HG03135 (cell line): Measurements from ENCODE around the gene PRR19.

Experiments used
- ATAC-seq: cut with Tn5 transposase; IDR thresholded peaks from one replicate; pipeline ENCODE4 v1.9.1; 2021; ENCODE audit warnings: mild to moderate bottlenecking, moderate library complexity; ENCODE audit not compliant: unreplicated experiment

The PRR19 gene

DNA sequence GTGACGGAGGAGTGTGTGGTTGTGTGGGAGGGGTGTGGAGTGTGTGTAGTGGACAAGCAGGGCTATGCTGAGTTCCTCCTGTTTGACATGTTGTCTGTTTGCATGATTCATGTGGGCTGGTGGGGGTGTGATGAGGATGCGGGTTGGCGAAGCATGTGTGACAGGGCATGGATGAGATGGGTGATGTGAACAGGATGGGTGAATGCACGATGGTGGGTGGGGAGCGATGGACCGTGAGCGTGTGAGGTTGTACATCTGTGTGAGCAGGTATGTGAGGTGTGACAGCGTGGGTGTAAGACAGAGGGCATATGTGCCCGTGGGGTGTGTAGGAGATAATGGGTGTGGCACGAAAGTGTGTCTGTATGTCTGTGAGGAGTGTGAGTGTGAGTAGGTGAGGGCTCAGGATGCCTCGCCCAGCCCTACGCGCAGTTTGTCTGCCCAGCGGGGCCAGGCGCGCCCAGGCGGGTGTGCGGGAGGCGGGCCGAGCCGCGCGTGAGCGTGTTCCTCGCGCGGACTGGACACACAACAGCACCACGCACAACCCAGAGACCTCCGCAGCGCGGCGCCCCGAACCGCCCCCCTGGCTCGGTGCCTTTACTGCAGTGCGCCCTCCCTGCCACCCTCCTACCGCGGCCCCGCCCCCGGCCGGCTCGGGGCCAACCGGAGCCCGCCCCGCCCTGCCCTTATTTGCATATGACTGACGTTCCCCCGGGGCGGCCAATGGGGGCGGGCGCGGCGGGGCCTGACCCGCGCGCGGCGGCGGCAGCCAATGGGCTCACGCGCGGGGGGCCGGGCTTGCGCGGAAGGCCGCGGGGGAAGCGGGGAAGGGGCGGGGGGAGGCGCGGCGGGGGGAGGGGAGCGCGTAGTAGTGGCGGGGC, 18.5 kb upstream of the PRR19 start:
- ATAC-seq = peak; percentile 43

DNA sequence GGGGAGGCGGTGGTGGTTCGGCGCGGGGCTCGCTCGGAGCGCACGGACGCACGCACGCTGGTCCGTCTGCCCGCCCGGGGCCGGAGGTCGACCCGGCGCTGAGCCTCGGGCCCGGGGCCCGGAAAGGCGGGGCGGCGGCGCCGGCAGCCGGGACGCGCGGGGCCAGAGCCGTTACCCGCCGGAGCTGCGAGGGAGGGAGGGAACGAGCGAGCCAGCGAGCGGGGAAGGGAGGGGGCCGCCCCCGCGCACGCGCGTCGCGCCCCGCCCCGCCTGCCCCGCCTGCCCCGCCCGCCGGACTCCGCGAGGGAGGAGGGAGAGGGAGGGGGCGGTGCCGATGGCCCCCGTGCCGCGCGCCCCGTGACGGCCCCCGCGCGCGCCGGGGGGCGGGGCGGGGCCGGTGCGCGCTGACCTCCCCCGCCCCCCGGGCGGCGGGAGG, 17.8 kb upstream of the PRR19 start:
- ATAC-seq = peak; percentile 24

DNA sequence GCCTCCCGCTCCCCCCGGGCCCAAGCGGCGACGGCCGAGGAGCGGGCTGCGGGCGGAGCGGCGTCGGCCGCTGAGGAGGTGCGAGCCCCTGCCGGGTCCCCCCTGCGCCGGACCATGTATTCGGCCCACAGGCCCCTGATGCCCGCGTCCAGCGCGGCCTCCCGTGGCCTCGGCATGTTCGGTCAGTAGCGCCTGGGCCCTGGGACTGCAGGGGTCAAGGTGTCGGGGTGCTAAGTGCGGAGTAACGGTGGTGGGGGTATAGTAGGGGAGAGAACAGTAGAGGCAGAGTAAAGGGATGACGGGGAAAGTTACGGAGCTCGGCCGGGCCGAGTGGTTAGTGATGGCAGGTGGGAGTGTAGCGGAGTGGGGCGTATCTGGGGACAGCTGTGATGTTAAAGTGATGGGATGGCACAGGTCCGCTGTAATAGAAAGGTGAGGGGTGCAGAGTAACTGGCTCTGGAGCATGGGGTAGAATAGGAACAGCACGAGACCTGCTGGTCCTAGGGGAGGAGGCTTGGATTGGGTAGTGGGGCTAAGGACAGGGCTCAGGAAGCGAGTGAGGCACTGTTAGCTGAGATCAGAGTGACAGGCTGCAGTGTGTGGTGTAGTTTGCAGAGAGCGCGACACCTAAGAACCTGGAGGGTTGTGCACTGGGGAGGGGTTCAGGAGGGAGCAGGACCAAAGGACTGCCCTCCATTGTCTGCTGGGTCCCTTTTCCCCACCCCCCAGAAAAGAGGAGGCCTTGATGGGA, 17.2 kb upstream of the PRR19 start:
- ATAC-seq = no peak

DNA sequence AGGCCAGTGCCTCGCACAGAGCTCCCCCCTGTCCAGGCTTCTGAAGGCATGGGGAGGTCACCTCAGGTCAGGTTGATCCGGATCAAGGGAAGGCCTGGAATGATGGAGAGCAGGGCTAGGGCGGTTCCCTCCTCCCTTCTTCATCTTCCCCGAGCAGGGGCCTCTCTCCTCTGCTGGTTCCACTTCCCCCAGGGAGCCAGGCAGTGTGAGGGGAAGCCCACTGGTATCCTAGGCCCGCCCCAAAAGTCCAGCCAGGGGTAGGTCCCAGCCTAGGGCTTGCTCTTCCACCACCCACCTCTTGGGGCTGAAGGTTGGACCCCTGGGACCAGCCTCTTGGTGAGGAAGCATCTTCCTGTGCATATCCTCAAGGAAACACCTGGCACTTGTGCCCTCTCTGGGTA, 16.4 kb upstream of the PRR19 start:
- ATAC-seq = no peak

DNA sequence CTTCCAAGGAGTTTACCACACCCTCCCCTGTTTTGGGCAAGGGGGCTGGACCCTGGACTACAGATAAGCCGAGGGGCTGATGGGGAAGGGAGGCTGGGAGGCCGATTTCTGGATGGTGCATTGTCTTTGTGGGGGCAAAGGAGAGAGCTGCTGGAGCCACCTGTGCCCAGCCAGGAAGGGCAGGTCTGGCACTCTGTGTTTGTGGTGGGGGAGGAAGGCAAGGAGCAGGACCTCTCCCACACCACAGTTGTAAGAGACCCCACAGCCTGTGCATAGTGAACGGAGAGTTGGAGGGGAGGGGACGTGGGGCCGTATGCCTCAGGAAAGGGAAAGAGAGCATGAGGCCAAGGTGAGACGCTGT, 16.0 kb upstream of the PRR19 start:
- no peak for ATAC-seq

DNA sequence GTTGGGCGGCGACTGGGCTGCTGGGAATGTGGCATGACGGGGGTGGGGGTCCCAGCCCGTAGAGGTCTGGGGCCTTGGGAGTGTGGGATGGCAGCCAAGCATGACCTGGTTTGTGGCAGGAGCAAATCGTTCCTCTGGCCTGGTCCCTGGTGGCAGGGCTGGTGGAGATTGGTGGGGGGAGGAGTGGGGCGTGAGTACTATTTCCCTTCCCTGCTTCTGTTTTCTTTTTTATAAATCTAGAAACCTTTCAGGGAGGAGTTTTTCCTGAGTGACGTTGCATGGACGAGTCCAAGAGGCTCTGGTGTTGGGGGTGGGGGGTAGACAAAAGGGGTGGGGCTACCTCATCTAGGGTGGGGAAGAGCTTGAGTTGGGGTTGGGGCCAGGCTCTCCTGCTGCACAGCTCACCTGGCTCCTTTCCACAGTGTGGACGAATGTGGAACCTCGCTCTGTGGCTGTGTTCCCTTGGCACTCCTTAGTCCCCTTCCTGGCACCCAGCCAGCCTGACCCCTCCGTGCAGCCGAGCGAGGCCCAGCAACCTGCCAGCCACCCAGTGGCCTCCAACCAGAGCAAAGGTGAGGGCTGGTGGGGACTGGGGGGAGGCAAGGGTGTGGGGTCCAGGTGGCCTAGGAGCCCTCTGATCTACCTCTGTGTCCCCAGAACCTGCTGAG, 15.4 kb upstream of the PRR19 start:
- ATAC-seq = no peak

DNA sequence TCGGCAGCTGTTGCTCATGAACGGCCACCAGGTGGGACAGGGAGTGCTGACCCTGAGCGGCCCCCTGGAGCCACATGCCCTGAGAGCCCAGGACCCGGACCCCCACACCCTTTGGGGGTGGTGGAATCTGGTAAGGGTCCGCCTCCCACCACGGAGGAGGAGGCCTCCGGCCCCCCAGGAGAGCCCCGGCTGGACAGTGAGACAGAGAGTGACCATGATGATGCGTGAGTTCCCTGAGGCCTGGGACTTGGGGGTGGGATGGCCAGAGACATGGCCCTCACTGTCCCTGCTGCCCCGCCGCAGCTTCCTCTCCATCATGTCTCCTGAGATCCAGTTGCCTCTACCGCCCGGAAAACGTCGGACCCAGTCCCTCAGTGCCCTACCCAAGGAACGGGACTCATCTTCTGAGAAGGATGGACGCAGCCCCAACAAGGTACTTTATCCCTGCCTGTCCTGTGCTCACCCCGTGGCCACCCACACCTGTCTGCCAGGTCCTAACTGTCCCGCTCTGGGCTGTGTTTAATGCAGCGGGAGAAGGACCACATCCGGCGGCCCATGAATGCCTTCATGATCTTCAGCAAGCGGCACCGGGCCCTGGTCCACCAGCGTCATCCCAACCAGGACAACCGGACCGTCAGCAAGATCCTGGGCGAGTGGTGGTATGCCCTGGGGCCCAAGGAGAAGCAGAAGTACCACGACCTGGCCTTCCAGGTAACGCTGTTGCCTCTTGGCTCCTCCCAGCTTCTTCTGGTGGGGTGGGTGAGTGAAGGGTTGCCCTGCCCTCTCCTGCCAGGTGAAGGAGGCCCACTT, 14.7 kb upstream of the PRR19 start:
- no peak for ATAC-seq

DNA sequence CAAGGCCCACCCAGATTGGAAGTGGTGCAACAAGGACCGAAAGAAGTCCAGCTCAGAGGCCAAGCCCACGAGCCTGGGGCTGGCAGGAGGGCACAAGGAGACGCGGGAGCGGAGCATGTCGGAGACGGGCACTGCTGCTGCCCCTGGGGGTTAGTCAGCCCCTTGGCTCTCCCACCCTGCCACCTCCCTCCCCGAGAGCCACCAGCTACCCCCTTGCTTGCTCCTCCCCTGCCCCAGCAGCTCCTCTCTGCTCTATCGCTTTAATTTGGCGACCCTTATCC, 14.2 kb upstream of the PRR19 start:
- ATAC-seq = no peak

DNA sequence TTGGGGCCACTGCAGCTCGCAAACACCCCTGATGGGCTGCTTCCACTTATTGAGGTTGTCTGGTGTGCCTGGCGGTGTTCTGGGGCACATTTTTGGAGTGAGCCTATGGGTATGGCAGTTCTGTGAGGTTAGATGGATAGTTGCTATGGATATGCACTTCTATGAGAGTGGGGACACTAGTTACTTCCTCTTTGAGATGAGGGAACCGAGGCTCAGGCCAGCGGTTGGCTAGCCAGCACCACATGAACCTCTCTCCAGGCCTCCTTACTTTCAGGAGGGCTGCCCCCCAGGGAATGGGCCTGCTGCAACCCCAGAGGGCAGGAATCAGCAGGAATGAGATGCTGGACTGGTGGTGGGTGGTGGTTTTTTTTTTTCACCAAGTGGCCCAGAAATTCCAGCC, 13.5 kb upstream of the PRR19 start:
- ATAC-seq = no peak

DNA sequence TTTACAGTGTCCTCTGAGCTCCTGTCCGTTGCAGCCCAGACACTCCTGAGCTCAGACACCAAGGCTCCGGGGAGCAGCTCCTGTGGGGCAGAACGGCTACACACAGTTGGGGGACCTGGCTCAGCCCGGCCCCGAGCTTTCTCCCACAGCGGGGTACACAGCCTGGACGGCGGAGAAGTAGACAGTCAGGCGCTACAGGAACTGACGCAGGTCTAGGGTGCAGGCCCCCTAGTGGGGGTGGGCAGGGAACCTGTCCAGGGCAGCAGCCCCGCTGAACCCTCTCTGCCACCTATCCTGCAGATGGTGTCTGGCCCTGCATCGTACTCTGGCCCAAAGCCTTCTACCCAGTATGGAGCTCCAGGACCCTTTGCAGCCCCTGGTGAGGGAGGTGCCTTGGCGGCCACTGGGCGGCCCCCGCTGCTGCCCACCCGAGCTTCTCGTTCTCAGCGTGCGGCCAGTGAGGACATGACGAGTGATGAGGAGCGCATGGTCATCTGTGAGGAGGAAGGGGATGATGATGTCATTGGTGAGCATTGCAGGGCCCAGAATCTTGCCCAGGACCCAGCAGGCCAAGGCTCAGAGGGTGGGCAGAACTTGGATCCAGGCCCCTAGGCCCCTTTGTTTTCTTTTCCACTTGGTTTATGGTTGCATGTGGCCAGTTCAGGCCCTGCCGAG, 12.9 kb upstream of the PRR19 start:
- ATAC-seq = no peak

DNA sequence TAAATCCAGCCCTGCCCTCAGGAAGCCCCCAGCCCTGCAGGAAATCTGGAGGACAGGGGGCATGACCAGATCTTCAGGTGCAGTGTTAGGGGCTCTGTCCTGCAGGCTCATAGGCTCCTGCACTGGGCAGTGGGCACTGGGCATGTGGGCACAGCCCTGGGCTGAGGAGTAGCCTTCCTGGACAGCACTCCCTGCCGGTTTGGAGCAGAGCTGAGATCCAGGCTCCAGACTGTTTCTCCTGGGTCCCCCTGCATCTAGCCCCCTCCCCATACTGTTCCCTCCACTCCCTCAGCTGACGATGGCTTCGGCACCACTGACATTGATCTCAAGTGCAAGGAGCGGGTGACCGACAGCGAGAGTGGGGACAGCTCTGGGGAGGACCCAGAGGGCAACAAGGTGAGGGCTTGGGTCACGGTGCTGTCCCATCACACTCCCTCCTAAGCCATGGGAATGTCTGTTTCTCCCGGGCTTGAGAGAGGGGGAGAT, 12.3 kb upstream of the PRR19 start:
- ATAC-seq = no peak

DNA sequence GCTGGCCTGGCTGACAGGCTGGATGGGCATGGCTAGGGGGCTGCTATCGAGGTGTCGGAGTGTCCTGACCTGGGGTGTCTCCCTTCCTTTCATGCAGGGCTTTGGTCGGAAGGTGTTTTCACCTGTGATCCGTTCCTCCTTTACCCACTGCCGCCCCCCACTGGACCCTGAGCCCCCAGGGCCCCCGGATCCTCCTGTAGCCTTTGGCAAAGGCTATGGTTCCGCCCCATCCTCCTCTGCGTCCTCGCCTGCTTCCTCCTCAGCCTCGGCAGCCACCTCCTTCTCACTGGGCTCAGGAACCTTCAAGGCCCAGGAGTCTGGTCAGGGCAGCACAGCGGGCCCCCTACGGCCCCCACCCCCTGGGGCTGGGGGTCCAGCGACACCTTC, 11.8 kb upstream of the PRR19 start:
- no peak for ATAC-seq

DNA sequence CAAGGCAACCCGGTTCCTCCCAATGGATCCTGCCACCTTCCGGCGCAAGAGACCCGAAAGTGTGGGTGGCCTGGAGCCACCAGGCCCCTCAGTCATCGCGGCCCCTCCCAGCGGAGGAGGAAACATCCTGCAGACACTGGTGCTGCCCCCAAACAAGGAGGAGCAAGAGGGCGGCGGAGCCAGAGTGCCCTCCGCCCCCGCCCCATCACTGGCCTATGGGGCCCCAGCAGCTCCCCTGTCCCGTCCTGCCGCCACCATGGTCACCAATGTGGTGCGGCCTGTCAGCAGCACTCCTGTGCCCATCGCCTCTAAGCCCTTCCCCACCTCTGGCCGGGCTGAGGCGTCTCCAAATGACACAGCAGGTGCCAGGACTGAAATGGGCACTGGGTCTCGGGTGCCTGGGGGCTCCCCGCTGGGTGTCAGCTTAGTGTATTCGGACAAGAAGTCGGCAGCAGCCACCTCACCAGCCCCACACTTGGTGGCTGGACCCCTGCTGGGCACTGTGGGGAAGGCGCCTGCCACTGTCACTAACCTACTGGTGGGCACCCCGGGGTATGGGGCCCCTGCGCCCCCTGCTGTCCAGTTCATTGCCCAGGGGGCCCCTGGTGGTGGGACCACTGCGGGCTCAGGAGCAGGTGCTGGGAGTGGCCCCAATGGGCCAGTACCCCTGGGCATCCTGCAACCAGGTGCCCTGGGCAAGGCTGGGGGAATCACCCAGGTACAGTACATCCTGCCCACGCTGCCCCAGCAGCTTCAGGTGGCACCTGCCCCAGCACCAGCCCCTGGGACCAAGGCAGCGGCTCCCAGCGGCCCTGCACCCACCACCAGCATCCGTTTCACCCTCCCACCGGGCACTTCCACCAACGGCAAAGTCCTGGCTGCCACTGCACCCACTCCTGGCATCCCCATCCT, 11.2 kb upstream of the PRR19 start:
- no peak for ATAC-seq

DNA sequence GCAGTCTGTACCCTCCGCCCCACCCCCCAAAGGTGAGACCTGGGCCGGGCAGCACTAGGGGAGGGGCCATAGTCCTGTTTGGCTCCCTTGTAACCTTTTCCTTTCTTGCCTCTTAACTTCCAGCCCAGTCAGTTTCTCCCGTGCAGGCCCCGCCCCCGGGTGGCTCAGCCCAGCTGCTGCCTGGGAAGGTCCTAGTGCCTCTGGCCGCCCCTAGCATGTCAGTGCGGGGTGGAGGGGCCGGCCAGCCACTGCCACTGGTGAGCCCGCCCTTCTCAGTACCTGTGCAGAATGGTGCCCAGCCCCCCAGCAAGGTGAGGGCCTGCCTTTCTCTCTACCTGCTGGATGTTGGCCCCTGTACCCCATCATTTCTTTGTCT, 10.5 kb upstream of the PRR19 start:
- ATAC-seq = no peak

DNA sequence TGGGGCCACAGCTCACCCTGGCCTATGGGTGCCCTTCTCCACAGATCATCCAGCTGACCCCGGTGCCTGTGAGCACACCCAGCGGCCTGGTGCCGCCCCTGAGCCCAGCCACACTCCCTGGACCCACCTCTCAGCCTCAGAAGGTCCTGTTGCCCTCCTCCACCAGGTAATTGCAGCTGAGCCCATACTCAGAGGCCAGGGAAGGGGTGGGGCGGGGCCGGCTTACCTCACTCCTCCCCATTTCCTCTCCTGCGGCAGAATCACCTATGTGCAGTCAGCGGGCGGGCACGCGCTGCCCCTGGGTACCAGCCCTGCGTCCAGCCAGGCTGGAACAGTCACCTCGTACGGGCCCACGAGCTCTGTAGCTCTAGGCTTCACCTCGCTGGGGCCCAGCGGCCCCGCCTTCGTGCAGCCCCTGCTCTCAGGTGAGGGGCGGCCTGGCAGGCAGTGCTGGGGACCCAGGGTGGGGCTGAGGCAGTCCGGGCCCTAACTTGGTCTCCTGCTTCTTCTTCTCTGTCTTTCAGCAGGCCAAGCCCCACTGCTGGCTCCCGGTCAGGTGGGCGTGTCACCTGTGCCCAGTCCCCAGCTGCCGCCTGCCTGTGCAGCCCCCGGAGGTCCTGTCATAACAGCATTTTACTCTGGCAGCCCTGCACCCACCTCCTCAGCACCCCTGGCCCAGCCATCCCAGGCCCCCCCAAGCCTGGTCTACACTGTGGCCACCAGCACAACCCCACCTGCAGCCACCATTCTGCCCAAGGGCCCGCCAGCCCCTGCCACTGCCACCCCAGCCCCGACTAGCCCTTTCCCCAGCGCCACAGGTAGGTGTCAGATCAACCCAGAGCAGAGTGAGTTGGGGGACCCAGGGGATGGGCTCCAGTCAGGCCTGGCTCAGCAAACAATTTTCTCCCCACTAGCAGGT, 9.6 kb upstream of the PRR19 start:
- ATAC-seq = no peak

DNA sequence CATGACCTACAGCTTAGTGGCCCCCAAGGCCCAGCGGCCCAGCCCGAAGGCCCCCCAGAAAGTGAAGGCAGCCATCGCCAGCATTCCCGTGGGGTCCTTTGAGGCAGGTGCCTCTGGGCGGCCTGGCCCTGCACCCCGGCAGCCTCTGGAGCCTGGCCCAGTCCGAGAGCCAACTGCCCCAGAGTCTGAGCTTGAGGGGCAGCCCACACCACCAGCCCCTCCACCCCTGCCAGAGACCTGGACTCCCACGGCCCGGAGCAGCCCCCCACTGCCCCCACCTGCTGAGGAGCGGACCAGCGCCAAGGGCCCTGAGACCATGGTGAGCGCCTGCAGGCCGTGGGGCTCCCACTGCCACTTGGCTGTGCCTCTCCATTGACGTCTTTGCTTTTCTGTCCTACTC, 9.0 kb upstream of the PRR19 start:
- ATAC-seq = no peak

DNA sequence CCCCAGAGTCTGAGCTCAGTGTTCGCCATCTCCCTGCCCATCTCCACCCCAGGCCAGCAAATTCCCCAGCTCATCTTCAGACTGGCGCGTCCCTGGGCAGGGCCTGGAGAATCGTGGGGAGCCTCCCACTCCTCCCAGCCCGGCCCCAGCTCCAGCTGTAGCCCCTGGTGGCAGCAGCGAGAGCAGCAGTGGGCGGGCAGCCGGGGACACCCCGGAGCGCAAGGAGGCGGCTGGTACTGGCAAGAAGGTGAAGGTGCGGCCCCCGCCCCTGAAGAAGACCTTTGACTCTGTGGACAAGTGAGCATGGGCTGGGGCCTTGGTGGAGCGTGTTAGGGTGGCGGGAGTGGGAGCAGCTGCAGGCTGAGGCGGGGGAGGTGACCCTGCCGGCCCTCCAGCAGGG, 8.4 kb upstream of the PRR19 start:
- no peak for ATAC-seq

DNA sequence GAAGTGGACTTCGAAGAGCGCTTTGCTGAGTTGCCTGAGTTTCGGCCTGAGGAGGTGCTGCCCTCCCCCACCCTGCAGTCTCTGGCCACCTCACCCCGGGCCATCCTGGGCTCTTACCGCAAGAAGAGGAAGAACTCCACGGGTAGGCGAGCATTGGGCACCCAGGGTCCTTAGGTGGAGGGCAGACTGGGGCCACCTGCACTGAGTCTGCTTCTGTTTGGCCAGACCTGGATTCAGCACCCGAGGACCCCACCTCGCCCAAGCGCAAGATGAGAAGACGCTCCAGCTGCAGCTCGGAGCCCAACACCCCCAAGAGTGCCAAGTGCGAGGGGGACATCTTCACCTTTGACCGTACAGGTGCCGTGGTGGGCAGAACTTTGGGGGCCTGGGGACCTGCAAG, 8.0 kb upstream of the PRR19 start:
- ATAC-seq = no peak
